ENCODE measurements around the gene DDX1. TPM values are rescaled to one million over a fixed set of nuclear protein-coding genes. Genes with fewer than 3 reads are reported as not detected.
"Not testable (repeated sequence)": the region's sequence is repeated elsewhere in the genome, so short reads cannot be mapped to it uniquely, and the experiment has no call there.

DDX1 gene
- total and polyA plus RNA-seq, 12 donors: 39.4 to 122 (median 77.2) TPM

DNA sequence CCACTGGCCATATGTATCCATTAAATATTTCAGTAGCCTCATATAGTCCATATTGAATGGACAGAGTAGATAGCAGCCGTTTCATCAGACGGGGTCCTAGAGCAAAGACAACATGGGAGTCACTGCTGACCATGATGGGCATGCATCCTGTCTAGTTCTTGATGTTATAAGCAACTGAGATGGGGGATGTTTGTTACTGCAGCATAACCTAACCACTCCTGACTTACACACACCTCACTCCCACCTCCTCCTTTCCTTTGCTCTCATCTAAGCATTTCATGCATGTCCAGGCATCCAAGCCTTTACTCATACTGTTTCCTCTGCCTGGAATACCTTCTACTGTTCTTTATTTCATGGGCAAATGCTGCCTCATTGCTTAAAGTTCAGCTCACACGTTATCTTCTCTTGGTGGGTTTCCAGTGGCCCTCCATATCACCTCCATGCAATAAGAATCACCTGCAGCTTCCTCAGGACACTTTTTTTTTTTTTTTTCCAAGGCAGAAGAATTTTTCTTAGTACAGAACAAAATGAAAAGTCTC, 87.8 kb downstream of the DDX1 start:
- TF ChIP-seq, protein P1, sequence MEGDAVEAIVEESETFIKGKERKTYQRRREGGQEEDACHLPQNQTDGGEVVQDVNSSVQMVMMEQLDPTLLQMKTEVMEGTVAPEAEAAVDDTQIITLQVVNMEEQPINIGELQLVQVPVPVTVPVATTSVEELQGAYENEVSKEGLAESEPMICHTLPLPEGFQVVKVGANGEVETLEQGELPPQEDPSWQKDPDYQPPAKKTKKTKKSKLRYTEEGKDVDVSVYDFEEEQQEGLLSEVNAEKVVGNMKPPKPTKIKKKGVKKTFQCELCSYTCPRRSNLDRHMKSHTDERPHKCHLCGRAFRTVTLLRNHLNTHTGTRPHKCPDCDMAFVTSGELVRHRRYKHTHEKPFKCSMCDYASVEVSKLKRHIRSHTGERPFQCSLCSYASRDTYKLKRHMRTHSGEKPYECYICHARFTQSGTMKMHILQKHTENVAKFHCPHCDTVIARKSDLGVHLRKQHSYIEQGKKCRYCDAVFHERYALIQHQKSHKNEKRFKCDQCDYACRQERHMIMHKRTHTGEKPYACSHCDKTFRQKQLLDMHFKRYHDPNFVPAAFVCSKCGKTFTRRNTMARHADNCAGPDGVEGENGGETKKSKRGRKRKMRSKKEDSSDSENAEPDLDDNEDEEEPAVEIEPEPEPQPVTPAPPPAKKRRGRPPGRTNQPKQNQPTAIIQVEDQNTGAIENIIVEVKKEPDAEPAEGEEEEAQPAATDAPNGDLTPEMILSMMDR (IDR thresholded peaks at IDR 0.05): no peak
- TF ChIP-seq POLR2A (IDR thresholded peaks at IDR 0.05): no peak
- intact Hi-C loops (cut with DNase I): no loop called here
- no peaks in the 10 kb centered on the region for H3K9me3 ChIP-seq (replicated peaks in 1 of 3)
- no peak overlapping the region for H3K4me3 ChIP-seq
- no peak overlapping the region for H3K27ac ChIP-seq
- 88 to 95% (median 92%) methylated on average over 3 of the region's 3 CpGs for WGBS, 4 donors
- no peaks in the 10 kb centered on the region for H3K4me1 ChIP-seq (replicated peaks in 1 of 2)
- no peak for DNase-seq
- no peaks in the 10 kb centered on the region for H3K36me3 ChIP-seq (replicated peaks in 1 of 2)
- H3K27me3 ChIP-seq: no peaks in the 10 kb centered on the region

DNA sequence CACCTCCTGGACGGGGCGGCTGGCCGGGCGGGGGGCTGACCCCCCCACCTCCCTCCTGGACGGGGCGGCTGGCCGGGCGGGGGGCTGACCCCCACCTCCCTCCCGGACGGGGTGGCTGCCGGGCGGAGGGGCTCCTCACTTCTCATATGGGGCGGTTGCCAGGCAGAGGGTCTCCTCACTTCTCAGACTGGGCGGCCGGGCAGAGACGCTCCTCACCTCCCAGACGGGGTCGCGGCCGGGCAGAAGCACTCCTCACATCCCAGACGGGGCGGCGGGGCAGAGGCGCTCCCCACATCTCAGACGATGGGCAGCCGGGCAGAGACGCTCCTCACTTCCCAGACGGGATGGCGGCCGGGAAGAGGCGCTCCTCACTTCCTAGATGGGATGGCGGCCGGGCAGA, 88.5 kb downstream of the DDX1 start:
- H3K36me3 ChIP-seq (replicated peaks in 1 of 2); H3K27ac ChIP-seq; H3K4me3 ChIP-seq; intact Hi-C loops (cut with DNase I); DNase-seq; H3K27me3 ChIP-seq; H3K9me3 ChIP-seq (replicated peaks in 1 of 3); H3K4me1 ChIP-seq (replicated peaks in 1 of 2): not testable (repeated sequence)
- WGBS, 4 donors: 89 to 94% methylated on average over 11 to 29 of the region's 33 CpGs; no CpG with 5 or more reads in 2 of the 4 donors

Other genes starting within 250 kb of the DDX1 start
- 10 to 100 TPM; 36.5 to 62.4 (median 45.7) TPM for gene NBAS, start 30.5 kb upstream of the DDX1 start, total RNA-seq
- gene NBAS, start 30.5 kb upstream of the DDX1 start, polyA plus RNA-seq: 10 to 100 TPM; 22.0 to 50.5 (median 50.0) TPM

All from adrenal gland (tissue), 12 donors.